ENCODE data around the gene MBNL1. TPM values are rescaled to one million over a fixed set of nuclear protein-coding genes. Genes with fewer than 3 reads are reported as not detected.
"Not testable (repeated sequence)": the region's sequence is repeated elsewhere in the genome, so short reads cannot be mapped to it uniquely, and the experiment has no call there.

Gene MBNL1
- total RNA-seq, 1 donor from 2014 or later, result 172 TPM

DNA sequence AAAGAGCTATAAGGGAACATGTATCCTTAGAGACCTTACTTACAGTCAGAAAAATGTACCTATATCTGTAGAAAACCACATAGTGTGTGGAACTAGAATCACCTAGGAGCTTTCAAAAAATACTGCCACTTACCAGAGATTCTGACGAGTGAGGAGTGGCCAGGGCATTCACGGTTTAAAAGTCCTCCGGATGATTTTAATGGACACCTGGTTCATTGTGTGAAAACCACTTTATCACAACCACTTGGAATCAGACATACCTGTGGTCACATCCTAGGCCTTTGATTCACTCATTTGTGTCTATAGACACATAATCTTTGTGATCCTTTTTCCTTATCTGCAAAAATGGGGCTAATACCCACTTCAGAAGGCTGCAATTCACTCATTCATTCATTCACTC, 159.8 kb downstream of the MBNL1 start:
- intact Hi-C loops (cut with micrococcal nuclease), result no loop called here
- Histone ChIP-seq H3K36me3 (peaks cover 11% of the 10 kb centered on the region), H3K9me3 (replicated peaks) (no peaks in the 10 kb centered on the region), H3K4me1 (peaks cover 69% of the 10 kb centered on the region), H3K27me3 (ENCODE audit: low read depth) (no peaks in the 10 kb centered on the region), H3K27ac (replicated peaks) (peak overlapping the region; percentile 80), H3K4me3 (no peak overlapping the region)
- DNase-seq, result no peak
- TF ChIP-seq, protein P1, sequence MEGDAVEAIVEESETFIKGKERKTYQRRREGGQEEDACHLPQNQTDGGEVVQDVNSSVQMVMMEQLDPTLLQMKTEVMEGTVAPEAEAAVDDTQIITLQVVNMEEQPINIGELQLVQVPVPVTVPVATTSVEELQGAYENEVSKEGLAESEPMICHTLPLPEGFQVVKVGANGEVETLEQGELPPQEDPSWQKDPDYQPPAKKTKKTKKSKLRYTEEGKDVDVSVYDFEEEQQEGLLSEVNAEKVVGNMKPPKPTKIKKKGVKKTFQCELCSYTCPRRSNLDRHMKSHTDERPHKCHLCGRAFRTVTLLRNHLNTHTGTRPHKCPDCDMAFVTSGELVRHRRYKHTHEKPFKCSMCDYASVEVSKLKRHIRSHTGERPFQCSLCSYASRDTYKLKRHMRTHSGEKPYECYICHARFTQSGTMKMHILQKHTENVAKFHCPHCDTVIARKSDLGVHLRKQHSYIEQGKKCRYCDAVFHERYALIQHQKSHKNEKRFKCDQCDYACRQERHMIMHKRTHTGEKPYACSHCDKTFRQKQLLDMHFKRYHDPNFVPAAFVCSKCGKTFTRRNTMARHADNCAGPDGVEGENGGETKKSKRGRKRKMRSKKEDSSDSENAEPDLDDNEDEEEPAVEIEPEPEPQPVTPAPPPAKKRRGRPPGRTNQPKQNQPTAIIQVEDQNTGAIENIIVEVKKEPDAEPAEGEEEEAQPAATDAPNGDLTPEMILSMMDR (IDR thresholded peaks at IDR 0.05; ENCODE audit: borderline replicate concordance), result no peak

DNA sequence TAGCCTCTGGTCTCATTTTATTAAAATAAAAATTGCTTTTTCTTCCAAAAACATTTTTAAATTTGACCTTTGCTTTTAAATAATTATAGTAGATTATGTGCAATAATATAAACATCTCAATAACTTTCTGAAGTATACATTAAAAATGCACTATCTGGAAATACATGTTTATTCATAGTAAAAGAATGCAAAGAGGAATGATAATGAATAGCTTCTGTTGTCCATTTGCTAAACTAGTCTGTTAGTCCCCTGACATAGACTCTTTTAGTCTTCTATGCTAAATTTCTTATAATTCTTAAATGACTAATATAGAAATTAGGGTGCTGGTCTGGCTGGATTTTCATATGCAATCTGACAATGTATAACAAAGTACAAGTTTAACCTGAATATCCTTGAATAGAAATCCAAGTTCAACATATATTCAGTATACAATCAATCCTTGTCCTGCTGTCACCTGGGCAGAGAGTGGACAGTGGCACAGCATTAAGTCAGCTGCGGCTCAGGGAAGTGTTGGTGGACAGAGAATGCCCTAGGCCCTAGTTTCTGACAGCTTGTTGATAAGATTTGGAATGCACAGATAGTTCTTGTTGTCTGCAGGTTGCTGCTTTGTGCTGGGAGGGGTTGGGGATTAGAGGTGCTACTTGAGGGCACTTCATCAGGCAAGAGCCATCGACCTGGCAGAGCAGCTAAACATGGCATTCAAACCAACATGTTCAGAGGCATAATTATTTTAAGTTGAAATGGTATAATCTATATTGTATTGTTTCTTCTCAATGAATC, 161.7 kb downstream of the MBNL1 start:
- peaks cover 24% of the 10 kb centered on the region for H3K36me3 ChIP-seq
- peaks cover 18% of the 10 kb centered on the region for H3K9me3 ChIP-seq (replicated peaks)
- TF ChIP-seq, protein P1 (IDR thresholded peaks at IDR 0.05; ENCODE audit: borderline replicate concordance), result no peak
- peak overlapping the region; percentile 80 for H3K27ac ChIP-seq (replicated peaks)
- peak; percentile 36 for DNase-seq
- intact Hi-C loops (cut with micrococcal nuclease), result loop anchor here (10.0 kb wide), 1 partner anchor 156 kb away; no protein-coding TSS in a partner anchor
- H3K4me3 ChIP-seq, result no peak overlapping the region
- peaks cover 70% of the 10 kb centered on the region for H3K4me1 ChIP-seq
- H3K27me3 ChIP-seq (ENCODE audit: low read depth), result no peaks in the 10 kb centered on the region

DNA sequence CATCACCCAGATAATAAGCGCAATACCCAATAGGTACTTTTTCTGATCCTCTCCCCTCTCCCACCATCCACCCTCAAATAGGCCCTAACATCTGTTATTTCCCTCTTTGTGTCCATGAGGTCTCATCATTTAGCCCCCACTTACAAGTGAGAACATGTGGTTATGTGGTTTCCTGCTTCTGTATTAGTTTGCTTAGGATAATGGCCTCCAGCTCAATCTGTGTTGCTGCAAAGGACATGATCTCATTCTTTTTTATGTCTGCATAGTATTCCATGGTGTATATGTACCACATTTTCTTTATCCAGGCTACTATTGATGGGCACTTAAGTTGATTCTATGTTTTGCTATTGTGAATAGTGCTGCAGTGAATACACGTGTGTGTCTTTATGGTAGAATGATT, 165.4 kb downstream of the MBNL1 start:
- peaks cover 24% of the 10 kb centered on the region for H3K36me3 ChIP-seq
- no peak overlapping the region for H3K27ac ChIP-seq (replicated peaks)
- intact Hi-C loops (cut with micrococcal nuclease), result loop anchor here (10.0 kb wide), 1 partner anchor 159 kb away; no protein-coding TSS in a partner anchor
- no peak for DNase-seq
- peaks cover 77% of the 10 kb centered on the region for H3K4me1 ChIP-seq
- H3K9me3 ChIP-seq (replicated peaks), result peaks cover 19% of the 10 kb centered on the region
- H3K4me3 ChIP-seq, result no peak overlapping the region
- no peaks in the 10 kb centered on the region for H3K27me3 ChIP-seq (ENCODE audit: low read depth)
- TF ChIP-seq, protein P1 (IDR thresholded peaks at IDR 0.05; ENCODE audit: borderline replicate concordance), result no peak

DNA sequence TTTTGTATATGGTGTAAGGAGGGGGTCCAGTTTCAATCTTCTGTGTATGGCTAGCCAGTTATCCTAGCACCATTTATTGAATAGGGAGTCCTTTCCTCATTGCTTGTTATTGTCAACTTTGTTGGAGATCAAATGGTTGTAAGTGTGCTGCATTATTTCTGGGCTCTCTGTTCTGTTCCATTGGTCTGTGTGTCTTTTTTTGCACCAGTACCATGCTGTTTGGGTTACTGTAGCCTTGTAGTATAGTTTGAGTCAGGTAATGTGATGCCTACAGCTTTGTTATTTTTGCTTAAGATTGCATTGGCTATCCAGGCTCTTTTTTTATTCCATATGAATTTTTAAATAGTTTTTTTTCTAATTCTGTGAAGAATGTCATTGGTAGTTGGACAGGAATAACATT, 166.5 kb downstream of the MBNL1 start:
- H3K9me3 ChIP-seq (replicated peaks), result peaks cover 19% of the 10 kb centered on the region
- peaks cover 74% of the 10 kb centered on the region for H3K4me1 ChIP-seq
- not testable (repeated sequence) for DNase-seq; H3K27me3 ChIP-seq (ENCODE audit: low read depth); H3K4me3 ChIP-seq
- intact Hi-C loops (cut with micrococcal nuclease), result loop anchor here (10.0 kb wide), 1 partner anchor 160 kb away; no protein-coding TSS in a partner anchor
- peak overlapping the region; percentile 49 for H3K27ac ChIP-seq (replicated peaks)
- H3K36me3 ChIP-seq, result peaks cover 24% of the 10 kb centered on the region

DNA sequence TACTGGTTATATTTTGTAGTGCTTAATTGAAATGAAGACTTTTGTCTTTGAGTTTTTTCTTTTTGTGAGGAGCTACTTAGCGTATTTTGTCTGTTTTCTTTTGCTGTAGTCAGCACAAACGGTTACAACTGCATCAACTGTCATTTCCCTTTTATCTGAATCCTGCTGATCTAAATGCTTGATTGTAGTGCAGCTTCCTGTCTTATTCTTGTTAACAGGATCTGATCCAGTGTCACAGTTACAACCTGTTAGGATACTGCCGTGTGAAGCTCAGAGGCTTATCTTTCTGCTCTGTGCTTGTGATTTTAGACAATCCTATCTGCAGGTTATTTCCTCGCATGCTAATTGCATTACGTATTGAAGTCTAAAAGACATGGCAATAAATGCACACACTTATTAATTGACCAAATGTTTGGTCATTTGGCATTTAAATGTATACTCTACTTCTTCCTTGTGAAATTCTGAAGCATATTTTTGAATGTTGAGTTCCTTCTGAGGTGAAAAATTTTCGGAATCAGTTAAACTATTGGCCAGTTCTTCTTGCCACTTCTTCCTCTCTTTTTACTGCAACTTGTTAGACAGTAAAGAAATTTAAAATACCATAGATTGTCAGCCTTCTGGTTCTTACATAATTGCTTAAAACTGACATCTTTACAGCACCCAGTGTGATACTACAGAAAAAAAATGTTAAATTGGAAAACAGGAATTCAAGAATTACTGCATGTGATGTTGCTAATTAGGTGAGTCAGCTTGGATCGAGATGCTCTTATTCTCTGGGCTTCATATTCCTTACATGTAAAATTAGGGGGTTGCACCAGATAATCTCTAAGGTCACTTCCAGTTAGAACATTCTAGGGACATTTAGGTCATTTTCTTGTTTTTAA, 168.2 kb downstream of the MBNL1 start:
- Histone ChIP-seq H3K4me3 (no peak overlapping the region), H3K36me3 (peaks cover 24% of the 10 kb centered on the region), H3K27me3 (ENCODE audit: low read depth) (no peaks in the 10 kb centered on the region), H3K9me3 (replicated peaks) (peaks cover 19% of the 10 kb centered on the region), H3K27ac (replicated peaks) (peak overlapping the region; percentile 49), H3K4me1 (peaks cover 62% of the 10 kb centered on the region)
- TF ChIP-seq, protein P1 (IDR thresholded peaks at IDR 0.05; ENCODE audit: borderline replicate concordance), result no peak
- DNase-seq, result no peak
- intact Hi-C loops (cut with micrococcal nuclease), result loop anchor here (10.0 kb wide), 1 partner anchor 162 kb away; no protein-coding TSS in a partner anchor
